Astrocyte (in vitro differentiated cells and primary cell): ENCODE data around the gene ZBTB24. TPM values are rescaled to one million over a fixed set of nuclear protein-coding genes. Genes with fewer than 3 reads are reported as not detected.

ENCODE experiments used
- DNase-seq: peaks from one replicate; pipeline ENCODE4 v3.0.0-alpha.2; 2010; ENCODE audit warnings: low read depth
- FAIRE-seq: peaks from 2 replicates; lab custom pipeline; 2011; peaks lifted over from hg19 to GRCh38; lab: Jason Lieb, UNC
- H2AFZ ChIP-seq: 2 replicates; pipeline ENCODE4 v1.6.0; 2012; ENCODE audit warnings: low read depth, low read length, inconsistent platforms
- H3K27ac ChIP-seq: 2 replicates; pipeline ENCODE4 v1.5.1; 2011; ENCODE audit warnings: low read depth, low read length, inconsistent platforms
- H3K27me3 ChIP-seq: 2 replicates; pipeline ENCODE4 v1.6.0; 2011; ENCODE audit warnings: low read length, inconsistent platforms; ENCODE audit not compliant: insufficient read depth
- H3K36me3 ChIP-seq: 2 replicates; pipeline ENCODE4 v1.5.1; 2011; ENCODE audit warnings: low read length, inconsistent platforms; ENCODE audit not compliant: insufficient read depth
- H3K4me1 ChIP-seq: 2 replicates; pipeline ENCODE4 v1.5.1; 2011; ENCODE audit warnings: low read length, inconsistent platforms; ENCODE audit not compliant: insufficient read depth
- H3K4me2 ChIP-seq: 2 replicates; pipeline ENCODE4 v1.6.0; 2012; ENCODE audit warnings: low read length, inconsistent platforms
- H3K4me3 ChIP-seq: 2 replicates; pipeline ENCODE4 v1.5.1; 2011; ENCODE audit warnings: low read depth, mild to moderate bottlenecking, low read length, inconsistent platforms; ENCODE audit not compliant: insufficient read depth
- H3K79me2 ChIP-seq: 2 replicates; pipeline ENCODE4 v1.6.0; 2012; ENCODE audit warnings: mild to moderate bottlenecking, low read length, inconsistent platforms; ENCODE audit not compliant: insufficient read depth
- H3K9ac ChIP-seq: 2 replicates; pipeline ENCODE4 v1.6.0; 2012; ENCODE audit warnings: mild to moderate bottlenecking, low read length, inconsistent platforms
- H3K9me3 ChIP-seq: 2 replicates; pipeline ENCODE4 v1.5.1; 2012; ENCODE audit warnings: low read depth, mild to moderate bottlenecking, low read length, inconsistent platforms; ENCODE audit not compliant: insufficient read depth
- H4K20me1 ChIP-seq: 2 replicates; pipeline ENCODE4 v1.6.0; 2012; ENCODE audit warnings: low read length, inconsistent platforms; ENCODE audit not compliant: insufficient read depth
- H3K27ac Mint-ChIP-seq: one replicate; pipeline ENCODE4 v1.8.0; 2021; ENCODE audit warnings: mild to moderate bottlenecking, mixed read lengths; ENCODE audit not compliant: unreplicated experiment
- H3K27me3 Mint-ChIP-seq: one replicate; pipeline ENCODE4 v1.8.0; 2021; ENCODE audit warnings: low read depth, mixed read lengths; ENCODE audit not compliant: unreplicated experiment
- H3K36me3 Mint-ChIP-seq: one replicate; pipeline ENCODE4 v1.8.0; 2021; ENCODE audit warnings: low read depth, mixed read lengths; ENCODE audit not compliant: unreplicated experiment
- H3K4me1 Mint-ChIP-seq: one replicate; pipeline ENCODE4 v1.8.0; 2021; ENCODE audit warnings: low read depth, mixed read lengths; ENCODE audit not compliant: unreplicated experiment
- H3K4me3 Mint-ChIP-seq: one replicate; pipeline ENCODE4 v1.8.0; 2021; ENCODE audit warnings: mild to moderate bottlenecking, moderate library complexity, mixed read lengths; ENCODE audit not compliant: unreplicated experiment
- H3K9me3 Mint-ChIP-seq: one replicate; pipeline ENCODE4 v1.8.0; 2021; ENCODE audit warnings: mild to moderate bottlenecking, mixed read lengths; ENCODE audit not compliant: unreplicated experiment
- EZH2 ChIP-seq: IDR thresholded peaks from 2 replicates; pipeline ENCODE4 v1.6.1; 2012; ENCODE audit warnings: mild to moderate bottlenecking, low read length, inconsistent platforms; ENCODE audit not compliant: insufficient read depth
- total RNA-seq: library from RNA; stranded (reverse); gene quantifications from 2 replicates; pipeline ENCODE4 v1.2.1, GENCODE V29; 2021
- TF ChIP-seq, protein P1 (sequence below): IDR thresholded peaks from 2 replicates; pipeline ENCODE4 v1.5.1; 2011; ENCODE audit warnings: low read depth, mild to moderate bottlenecking, inconsistent platforms, low read length, moderate library complexity; ENCODE audit not compliant: insufficient read depth

The ZBTB24 gene
- total RNA-seq, 1 donor from 2014 or later = 9.3 TPM

DNA sequence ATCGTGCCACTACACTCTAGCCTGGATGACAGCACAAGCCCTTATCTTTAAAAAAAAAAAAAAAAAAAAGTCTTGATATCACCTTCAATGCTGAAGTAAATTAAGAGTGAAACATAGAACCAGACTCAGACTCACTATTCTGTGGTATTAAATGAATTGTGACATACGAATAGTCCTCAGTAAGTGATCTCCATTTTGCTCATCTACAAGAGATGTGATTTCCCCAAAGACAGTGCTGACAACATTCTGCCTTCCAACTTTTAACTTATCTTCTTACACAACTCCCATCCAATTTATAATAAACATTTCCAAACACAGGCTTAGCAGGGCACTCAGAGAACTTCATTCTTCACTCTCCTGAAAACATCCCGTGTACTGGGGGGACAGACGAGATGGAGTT is 8.0 kb downstream of the ZBTB24 start:
- no peaks in the 10 kb centered on the region for H3K9me3 ChIP-seq
- no peaks in the 10 kb centered on the region for H3K27me3 ChIP-seq
- H3K4me1 Mint-ChIP-seq = peaks cover 18% of the 10 kb centered on the region
- H3K27me3 Mint-ChIP-seq = no peaks in the 10 kb centered on the region
- H3K4me3 Mint-ChIP-seq = no peak overlapping the region
- H2AFZ ChIP-seq = no peak overlapping the region
- H4K20me1 ChIP-seq = peaks cover 39% of the 10 kb centered on the region
- peaks cover 16% of the 10 kb centered on the region for H3K36me3 Mint-ChIP-seq
- DNase-seq = no peak
- TF ChIP-seq, protein P1, sequence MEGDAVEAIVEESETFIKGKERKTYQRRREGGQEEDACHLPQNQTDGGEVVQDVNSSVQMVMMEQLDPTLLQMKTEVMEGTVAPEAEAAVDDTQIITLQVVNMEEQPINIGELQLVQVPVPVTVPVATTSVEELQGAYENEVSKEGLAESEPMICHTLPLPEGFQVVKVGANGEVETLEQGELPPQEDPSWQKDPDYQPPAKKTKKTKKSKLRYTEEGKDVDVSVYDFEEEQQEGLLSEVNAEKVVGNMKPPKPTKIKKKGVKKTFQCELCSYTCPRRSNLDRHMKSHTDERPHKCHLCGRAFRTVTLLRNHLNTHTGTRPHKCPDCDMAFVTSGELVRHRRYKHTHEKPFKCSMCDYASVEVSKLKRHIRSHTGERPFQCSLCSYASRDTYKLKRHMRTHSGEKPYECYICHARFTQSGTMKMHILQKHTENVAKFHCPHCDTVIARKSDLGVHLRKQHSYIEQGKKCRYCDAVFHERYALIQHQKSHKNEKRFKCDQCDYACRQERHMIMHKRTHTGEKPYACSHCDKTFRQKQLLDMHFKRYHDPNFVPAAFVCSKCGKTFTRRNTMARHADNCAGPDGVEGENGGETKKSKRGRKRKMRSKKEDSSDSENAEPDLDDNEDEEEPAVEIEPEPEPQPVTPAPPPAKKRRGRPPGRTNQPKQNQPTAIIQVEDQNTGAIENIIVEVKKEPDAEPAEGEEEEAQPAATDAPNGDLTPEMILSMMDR = no peak
- no peak for TF ChIP-seq EZH2
- no peak overlapping the region for H3K9ac ChIP-seq
- H3K27ac ChIP-seq = no peak overlapping the region
- no peak overlapping the region for H3K27ac Mint-ChIP-seq
- no peaks in the 10 kb centered on the region for H3K9me3 Mint-ChIP-seq
- no peak for FAIRE-seq
- no peak overlapping the region for H3K4me2 ChIP-seq
- peaks cover 39% of the 10 kb centered on the region for H3K79me2 ChIP-seq
- peaks cover 7% of the 10 kb centered on the region for H3K4me1 ChIP-seq
- no peak overlapping the region for H3K4me3 ChIP-seq
- peaks cover 36% of the 10 kb centered on the region for H3K36me3 ChIP-seq

DNA sequence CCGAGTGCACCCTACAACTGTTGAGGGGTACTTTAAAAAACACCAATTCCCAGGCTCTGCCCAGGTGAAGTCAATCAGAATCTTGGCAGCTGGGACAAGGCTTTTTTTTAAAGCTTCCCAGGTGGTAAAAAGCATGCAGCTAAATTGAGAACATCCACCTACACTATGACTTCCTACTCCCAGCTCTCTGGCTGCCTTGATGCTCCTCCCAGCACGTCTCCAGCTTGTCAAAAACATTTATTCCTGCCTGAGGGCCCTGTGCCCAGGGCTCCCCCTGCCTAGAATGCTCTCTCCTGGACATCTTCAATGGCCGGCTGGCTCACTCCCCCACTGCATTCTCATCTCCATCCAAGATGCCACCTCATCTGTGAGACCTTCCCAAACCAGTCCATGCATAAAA is 9.9 kb downstream of the ZBTB24 start:
- Mint-ChIP-seq H3K27ac (no peak overlapping the region), H3K4me3 (no peak overlapping the region), H3K36me3 (peaks cover 19% of the 10 kb centered on the region), H3K9me3 (no peaks in the 10 kb centered on the region), H3K27me3 (no peaks in the 10 kb centered on the region), H3K4me1 (peaks cover 6% of the 10 kb centered on the region)
- H3K4me2 ChIP-seq = no peak overlapping the region
- no peaks in the 10 kb centered on the region for H3K4me1 ChIP-seq
- no peak overlapping the region for H3K9ac ChIP-seq
- peaks cover 39% of the 10 kb centered on the region for H3K36me3 ChIP-seq
- no peak overlapping the region for H3K27ac ChIP-seq
- H4K20me1 ChIP-seq = peaks cover 31% of the 10 kb centered on the region
- H3K4me3 ChIP-seq = no peak overlapping the region
- DNase-seq (no peak), FAIRE-seq (no peak)
- no peaks in the 10 kb centered on the region for H3K27me3 ChIP-seq
- H2AFZ ChIP-seq = no peak overlapping the region
- H3K79me2 ChIP-seq = peaks cover 23% of the 10 kb centered on the region
- TF ChIP-seq EZH2 = no peak
- TF ChIP-seq, protein P1 = no peak
- no peaks in the 10 kb centered on the region for H3K9me3 ChIP-seq

DNA sequence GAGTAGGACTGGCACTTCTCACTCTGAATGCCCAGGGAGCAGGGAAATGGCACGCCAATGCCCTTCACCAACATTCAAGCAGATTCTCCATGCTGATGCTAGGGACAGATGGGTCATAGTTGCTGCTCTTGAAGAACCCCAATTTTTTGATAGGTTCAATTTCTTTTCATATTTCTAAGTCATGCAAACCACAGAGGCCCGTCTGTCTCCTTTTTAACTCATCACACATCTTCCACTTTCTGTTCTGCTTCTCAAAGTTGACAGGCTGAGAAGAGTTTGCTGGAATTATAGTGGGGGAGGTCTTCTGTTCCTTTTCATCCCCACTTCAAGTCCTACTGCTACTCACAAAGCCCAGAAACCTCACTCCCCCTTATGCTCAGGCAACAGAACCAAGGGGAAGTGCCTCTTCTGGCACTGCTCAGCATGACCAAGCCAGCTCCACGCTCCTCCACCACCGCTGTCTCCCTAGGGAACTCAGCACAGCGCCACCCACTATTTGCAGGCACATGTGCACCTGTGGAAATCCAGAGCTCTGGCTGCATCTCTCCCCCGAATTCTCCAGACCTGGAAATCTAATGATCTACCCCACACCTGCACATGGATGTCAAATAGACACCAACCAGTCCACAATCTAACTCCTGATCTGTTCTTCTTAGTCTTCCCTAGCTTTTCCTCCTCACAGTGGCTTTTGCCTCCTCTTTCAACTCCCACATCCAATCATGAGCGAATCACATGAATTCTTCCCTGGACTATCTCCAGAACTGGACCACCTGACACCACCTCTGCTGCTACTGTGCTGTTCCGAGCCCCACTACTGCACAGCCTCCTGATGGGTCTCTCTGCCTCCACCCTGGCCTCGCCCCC is 10.7 kb downstream of the ZBTB24 start:
- FAIRE-seq (no peak), DNase-seq (no peak)
- H3K79me2 ChIP-seq = peaks cover 15% of the 10 kb centered on the region
- H3K4me3 ChIP-seq = no peak overlapping the region
- H4K20me1 ChIP-seq = peaks cover 28% of the 10 kb centered on the region
- no peak overlapping the region for H2AFZ ChIP-seq
- TF ChIP-seq, protein P1 = no peak
- TF ChIP-seq EZH2 = no peak
- Mint-ChIP-seq H3K4me1 (no peaks in the 10 kb centered on the region), H3K4me3 (no peak overlapping the region), H3K9me3 (no peaks in the 10 kb centered on the region), H3K27me3 (no peaks in the 10 kb centered on the region), H3K27ac (no peak overlapping the region), H3K36me3 (peaks cover 18% of the 10 kb centered on the region)
- H3K27ac ChIP-seq = no peak overlapping the region
- no peaks in the 10 kb centered on the region for H3K4me1 ChIP-seq
- H3K36me3 ChIP-seq = peaks cover 35% of the 10 kb centered on the region
- H3K9ac ChIP-seq = no peak overlapping the region
- H3K4me2 ChIP-seq = no peak overlapping the region
- no peaks in the 10 kb centered on the region for H3K9me3 ChIP-seq
- no peaks in the 10 kb centered on the region for H3K27me3 ChIP-seq
